ENCODE measurements around the gene DAB1.

DAB1 gene

DNA sequence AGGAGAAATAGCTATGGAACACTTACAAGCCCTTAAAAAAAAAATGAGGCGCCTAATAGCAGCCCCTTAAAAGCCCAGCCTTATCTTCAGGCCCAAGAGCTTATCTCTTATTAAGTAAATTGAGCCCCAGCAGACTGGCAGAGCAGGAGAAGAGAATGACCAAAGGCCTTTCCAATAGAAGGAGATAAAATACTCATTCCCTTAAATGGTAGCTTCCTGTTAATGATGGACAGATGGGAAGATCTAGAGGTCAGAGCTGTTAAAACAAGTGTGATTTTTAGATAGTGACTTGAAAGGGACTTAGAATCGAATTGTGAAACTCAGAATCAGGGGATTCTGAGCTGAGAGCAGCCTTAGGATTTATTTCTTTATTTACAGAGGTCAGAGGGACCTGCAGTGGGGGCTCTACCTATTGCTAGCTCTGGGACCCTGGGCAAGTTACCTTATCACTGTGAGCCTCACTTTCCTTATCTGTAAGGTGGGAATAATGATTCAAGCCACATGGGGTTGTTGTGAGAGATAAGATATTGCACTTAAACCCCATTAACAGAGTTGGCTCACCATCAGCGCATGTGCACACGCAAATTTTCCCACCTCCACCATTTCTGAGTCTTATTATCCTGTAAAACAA is 356.8 kb downstream of the DAB1 start:
- no peak for DNase-seq

DNA sequence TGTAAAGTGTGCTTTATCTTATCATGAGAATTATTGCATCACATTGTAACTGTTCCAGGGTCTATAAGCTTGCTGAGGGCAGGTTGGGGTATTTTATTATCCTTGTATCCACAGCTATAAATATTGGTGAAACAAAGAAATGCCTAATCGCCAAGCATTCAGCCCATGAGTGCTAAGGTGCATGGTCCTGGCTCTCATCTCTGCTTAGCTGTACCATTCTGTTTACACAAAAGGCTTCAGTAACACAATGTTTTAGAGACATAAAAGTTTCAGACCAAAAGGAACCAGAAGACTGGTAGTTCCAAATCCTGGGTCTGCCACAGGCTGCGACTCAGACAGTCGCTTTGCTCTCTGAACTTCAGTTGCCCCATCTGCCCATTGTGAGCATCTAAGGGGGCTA is 358.4 kb downstream of the DAB1 start:
- DNase-seq, result no peak

DNA sequence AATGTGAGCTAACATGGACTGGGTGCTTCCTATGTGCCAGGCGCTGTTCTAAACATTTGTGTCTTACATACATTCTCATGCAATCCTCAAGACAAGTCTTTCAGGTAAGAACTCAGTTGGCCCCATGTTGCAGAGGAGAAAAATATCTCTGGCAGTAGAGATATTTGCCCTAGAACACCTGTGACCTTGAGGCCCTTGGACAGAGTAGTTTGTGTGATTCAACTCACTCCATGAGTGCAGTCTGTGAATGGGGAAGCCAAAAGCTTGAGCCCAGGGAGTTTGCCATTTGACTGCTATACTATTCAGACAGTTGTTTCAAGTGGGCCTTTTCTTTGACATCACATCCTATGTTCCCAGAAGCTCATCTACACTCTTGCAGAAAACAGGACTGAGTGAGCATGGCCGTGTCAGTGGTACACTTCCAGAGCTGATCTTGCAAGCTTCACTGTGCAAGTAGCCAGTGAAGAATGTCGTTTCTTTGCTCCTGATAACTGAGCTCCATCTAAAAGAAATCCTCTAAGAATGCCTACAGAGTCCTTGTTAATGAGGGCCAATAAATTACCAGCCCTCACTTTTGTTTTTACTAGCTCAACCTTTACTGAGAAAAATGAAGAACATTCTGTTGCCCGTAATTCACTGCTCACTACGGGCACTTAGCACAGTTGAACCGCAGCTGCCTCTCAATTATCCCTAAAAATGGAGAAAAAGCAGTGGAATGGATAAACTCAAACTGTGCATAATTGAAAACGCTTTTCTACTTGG is 359.3 kb downstream of the DAB1 start:
- DNase-seq, result no peak

DNA sequence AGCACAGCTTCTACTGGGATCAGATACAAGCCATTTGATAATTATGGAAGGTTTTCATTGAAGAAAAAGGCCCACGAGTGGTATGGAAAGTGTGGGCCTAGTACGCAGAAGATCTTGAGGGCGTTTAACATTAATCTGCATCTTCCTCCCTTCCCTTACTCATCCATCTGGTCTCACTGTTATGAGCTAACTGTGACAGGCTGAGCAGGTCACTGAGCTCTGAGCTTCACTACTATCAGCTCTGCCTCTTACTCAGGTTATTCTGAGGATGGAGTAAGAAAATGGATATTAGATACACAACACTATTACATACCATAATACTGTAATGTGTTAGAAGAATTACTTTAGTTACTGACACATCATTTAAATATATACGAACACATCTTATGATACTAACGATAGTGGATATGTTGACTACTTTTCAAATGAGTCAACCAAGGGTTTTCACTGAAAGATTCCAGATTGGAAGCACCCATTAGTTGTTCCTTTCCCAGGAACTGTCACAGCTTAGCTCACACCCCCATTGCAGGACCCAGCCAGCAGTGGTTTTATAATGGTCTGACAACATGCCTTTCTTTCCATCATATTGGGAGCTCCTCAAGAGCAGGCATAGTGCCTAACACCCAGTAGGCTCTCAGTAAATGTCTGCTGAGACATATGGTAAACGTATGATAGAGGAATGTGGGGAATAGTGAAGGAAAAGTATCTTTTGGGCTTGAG is 360.3 kb downstream of the DAB1 start:
- DNase-seq, result peak in 1 of 14 donors; percentile 14

DNA sequence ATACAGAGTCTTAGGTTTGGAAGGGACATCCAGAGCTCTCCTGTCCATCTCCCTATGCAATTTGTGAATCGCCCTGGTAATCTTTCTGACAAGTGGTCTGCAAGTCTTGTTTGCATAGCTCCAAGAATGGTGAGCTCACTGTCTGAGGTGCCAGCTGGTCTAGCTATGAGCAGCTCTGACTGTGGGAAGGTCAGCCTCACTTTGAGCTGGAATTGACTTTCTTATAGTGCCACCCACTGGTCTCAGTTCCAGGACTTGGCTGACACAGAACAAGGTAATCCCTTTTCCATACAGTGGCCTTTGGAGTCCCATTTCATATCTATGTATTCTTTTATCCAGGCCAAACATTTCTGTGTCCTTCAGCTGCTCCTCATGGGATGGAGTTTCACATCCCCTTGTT is 362.5 kb downstream of the DAB1 start:
- no peak for DNase-seq

DNA sequence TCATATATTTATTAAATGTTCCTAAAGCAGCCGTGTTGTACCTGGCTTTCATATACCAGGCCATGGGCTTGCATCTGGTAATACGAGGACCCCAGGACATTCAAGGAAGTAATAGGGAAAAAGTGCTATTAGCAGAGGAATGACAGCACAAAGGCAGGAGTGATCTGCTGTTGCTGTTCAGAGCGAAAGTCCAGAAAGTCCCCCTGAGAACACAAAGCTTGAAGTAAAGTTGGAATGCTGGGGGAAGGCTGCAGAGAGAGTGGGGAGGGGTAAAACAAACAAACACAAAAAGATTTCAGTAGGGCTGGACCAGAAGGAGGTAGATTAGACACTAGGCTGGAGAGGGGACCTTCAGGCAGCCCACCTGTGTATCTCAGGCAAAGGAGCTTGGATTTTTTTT is 363.4 kb downstream of the DAB1 start:
- DNase-seq, result no peak

DNA sequence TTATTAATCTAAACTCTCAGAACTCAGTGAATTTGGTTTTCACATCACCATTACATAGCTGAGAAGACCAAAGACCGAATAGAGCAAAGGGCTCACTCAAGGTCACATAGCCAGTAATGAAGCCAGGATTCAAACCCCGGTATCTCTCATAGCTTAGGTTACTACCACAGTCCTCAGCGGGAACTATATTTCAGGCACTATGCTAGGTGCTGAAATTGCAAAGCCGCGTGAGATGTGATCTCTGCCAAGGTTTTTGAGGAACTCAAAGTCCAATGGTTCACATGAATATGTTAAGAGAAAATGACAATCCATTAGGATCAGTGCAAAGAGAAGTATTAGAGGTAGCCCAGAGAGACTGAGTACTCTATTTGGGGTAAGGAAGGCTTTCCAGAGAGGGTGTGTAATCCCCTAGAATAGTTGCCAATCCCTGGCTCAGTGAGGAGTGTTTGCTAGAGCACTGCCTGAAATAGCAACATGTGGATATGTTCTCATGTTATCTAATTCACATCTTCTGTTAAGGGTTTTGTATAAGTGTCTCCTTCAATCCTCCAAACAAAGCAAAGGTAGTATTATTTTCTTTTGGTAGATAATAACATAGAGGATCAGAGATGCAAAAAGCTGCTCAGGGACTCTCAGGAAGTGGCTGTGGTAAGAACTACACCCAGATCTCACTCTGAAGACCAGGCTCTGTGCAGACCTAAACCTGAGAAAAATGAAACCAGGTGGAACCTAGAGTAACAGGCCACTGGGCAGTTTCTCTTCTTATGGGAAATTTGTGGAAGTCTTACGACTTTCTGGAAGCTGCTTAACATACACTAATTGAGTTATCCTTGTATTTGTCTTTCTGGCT is 365.0 kb downstream of the DAB1 start:
- no peak for DNase-seq

DNA sequence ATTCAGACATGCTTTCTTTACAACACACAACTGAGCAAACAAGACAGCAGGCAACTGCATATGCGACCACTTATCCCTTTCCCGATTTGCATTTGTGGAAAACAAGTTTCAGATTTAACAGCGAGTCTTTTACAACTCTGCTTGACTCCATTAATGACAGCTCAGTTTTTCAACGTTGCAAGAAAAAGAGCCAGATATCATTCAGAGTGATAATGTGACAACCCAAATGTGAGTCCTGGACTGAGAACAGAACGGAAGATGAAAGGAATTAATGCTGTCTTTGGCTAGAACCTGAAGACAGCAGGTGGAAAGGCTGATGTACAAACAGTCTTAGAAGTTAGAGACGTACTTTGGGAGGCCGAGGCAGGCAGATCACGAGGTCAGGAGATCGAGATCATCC is 375.0 kb downstream of the DAB1 start:
- DNase-seq, result no peak

DNA sequence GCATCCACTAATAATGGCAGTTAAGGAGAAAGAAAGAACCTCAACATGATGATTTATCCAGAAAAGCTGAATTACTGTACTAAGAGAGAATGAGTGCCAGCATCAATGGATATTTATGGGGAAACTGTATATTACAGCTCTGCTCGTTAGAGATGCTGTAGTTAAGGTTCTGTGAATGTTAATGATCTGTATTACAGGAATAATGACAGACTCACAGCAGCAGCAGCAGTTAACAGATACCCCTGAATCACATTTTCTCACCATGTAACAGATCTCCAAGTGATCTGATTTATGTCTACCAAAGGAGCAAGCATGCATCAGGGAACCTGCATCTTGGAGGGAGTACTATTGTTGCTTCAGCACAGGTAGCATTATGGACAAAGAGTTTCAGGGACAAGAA is 377.4 kb downstream of the DAB1 start:
- no peak for DNase-seq

DNA sequence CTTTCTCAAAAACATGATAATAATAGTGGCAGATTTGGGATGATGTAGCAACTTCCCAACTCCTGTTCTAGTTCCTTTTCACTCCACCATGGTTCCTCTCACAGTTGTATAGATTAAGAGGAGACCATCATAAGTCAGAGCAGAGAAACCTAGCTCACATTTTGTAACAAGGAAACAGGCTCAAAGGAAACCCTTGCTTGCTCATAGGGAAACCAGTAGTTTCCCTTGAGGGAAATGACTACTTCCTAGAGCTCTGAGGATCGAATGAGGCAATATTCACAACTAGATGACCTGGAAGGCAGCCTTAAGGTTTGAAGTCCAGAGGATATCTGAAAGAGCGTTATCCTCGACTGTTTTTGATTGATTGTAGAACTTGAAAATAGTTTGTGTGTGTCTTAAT is 382.0 kb downstream of the DAB1 start:
- no peak for DNase-seq

DNA sequence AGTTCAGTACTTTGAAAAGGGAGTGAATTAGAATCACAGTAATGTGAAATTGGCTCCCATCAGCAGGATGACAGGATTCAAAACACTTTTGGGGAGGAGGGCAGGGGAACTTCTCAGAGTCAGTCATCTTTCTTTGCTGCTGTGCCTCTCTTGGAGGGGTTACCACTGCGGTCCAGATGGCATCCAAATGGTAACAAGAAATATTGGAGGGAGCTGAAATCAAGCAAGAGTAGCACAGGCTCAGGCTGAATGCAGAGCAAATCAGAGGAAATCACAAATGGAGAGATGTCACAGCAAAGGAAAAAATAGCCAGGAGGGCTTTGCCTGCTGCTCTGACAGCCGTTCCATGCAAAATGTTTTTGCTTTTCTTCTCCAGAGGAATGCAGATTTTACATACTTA is 383.0 kb downstream of the DAB1 start:
- peak in 1 of 14 donors; percentile 38 for DNase-seq

DNA sequence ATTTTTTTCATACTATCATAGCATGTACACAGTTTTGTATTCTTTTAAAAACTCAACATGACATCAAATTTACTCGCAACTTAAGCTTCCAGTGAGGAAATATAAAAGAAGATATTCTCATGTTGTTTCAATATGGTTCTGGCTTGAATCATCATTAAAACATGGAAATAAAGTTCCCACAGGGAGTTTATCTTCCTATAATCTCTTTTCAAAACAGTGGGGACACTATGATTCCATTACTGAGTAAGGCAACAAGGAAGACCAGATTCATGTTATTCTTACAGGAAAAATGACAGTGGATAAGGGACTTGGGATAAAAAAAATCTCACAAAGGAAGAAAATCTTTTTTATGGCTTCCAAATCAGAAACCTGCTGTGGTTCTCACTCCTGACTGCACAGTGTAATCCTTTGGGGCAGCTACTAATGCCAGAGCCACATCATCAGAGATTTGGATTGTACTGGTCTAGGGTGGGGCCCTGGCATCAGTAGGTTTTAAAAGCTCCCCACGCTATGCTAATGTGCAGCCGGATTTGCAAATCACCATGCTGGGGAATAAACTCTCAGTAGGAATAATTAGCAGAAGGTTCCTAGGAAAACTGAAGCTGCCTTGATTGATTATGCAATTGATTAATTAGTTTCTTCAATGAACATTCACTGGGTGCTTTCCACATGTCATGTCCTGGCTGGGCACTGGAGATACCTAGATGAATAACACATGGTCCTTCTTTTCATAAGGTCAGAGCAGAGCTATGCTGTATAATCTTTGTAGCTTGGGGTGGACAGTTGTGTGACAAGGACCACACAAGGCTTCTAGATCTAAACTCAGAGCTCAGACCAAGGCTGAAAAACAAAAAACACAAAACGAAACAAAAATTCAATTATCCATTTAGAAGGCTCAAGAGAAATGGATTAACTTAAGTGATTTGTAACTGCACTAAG is 386.9 kb downstream of the DAB1 start:
- no peak for DNase-seq

DNA sequence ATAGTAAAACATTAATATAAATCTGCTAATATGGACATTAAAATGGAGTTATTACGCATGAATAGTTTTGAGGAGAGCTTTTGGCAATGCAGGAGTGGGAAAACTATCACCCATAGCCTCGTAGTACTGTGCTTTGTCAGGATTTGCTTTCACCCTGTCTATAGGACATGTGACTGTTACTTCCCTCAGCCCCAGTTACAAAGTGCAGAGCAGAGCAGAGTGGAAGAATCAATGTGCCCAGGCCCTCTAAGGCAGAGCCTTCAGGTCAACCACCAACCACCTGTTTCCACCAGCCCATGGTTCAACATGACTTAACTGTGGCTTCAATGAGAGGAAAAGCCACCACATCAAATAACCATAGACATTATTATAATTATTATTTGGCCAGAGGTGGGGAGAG is 389.1 kb downstream of the DAB1 start:
- no peak for DNase-seq

DNA sequence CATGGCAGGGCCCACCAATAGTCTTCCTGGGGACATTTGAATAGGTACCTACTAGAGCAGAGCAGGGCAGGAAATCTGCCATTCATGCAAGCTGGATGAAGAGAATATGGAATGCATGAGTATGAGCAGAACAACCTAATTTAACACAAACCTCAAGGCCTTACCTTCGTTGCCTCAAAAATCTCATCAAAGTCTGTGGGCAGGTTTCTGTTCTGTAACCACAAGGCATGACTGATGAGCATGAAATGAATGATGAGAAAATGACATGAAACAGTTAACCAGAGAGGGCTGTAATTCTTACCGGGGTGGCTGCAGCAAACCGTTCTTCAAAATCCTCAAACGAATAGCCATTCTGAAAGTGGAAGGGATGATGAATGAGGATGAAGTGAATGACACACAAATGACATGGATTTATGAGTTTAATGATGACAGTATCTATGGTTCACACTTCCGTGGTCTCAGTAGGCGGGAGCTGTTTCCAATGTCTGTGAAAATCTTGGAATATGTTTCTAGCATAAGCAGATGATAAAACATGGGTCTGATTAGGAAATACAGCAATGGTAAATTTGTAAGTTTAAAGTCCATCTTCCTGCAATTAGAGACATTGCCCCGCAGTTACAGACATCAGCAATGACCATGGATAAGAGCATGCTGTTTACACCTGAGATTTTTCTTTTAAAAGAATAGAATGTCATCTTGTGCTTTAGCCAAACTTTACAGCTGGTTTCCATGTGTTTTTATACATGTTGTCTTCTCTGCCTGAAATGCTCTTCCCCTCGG is 390.4 kb downstream of the DAB1 start:
- DNase-seq, result no peak

DNA sequence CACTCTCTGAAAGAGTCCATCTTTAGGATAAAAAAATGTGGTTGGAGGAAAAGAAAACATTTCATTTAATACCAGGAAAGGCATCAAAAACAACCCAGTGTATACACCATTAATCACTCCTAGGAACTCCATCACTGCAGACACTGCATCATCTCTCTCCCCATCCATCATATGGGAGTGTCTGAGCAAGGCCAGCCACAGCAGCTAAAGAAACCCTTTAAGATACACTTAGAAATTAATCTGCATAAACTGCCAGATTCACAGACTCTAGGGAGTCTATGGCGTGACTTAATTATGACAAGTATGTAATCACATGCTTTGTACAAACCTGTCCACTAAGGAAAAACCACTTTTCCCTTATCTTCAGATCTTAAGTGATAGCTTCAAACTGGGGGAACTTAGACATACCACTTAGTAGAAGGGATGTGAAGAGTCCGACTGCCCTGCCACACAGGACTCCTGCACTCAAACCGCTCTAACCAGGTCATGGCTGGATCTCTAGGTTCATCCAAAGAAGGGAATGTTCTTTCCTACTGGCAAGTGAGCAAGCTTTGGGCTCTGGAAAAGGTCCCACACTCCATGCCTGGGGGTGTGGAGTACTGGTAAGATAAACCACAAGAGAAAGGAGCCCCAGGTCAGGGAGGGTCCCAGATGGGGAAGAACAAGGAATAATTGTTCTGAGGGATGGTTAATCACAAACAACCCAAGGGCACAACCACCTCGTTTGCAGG is 397.1 kb downstream of the DAB1 start:
- DNase-seq, result no peak

DNA sequence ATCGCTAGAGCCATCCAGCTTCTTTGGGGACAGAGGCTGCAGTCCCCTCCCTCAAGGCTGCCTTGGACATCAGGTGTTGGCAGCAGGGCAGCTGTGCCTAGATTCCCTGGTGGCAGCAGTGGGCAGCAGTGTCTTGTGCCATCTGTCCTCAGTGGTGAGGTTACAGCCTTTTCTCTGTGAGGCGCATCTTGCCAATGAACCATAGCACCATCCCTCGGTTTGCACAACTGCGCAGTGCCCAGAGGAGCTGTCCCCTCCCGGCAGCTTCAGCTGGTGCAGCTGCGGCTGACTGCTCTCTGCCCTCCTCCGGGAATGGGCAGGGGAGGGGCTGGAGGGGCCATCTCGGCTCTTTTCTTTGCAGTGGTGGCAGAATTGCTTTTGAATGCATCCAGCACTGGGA is 399.0 kb downstream of the DAB1 start:
- DNase-seq, result peak in 12 of 14 donors; percentile 1 to 80 (median 25)

DNA sequence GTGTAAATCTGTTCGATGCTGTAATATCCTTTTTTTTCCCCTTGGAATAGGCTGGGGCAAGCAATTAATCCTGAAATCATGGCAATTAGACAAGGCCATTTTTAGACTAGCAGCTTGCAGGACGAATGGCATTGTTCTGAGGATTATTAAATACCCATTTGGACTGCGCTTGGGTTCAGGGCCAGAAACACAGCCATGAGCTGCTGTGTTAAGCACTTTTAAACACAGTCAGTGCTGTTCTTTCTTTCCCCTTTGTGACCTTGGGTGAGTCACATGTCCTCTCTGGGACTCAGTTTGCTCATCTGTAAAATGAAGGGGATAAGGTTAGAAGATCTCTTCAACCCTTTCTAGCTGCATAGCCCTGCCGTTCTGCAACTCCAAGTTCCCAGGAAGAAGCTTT is 399.4 kb downstream of the DAB1 start:
- DNase-seq, result no peak

DNA sequence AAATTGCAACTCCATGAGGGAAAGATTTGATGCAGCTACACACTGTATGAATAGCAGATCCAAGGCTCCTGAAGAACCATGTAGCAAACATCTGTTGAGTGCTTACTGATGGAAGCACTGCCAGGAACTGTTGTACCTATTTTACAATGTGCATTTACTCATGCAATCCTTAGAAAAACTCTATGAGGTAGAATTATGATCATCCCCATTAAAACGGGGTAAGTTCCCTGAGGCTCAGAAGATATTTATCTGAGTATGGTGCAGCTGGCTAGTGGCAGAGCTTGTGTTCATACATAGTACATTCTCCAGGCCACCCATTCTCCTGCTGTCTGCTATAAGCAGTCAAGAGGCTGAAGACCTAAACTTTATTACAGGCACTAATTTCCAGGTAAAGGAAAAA is 403.6 kb downstream of the DAB1 start:
- DNase-seq, result no peak

DNA sequence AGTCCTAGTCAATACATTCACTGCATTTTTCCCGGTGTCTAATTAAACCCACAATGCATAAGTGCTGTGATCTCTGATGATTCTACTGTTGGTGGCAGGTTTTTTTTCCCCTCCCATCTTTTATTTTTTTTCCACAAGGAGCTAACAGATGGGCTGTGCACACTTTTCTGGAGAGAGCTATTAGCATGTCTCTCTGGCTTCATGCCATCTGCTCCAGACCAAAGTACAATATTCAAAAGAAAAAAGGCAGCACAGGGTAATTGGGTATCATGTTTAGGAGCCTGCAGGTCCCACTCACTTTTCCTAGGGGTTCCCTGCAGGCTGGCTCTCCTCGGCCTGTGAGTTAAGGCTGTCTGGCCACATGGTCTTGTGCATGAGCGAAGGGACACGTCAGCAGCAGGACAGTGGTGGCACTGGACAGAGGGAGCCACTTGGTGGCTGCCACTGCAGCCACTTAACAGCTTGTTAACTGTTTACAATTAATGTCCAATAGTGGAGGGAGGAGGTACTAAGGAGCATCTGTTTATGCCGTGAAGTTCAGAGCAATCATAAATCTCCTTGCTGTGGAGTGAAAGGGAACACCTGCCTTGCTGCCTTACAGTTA is 404.5 kb downstream of the DAB1 start:
- DNase-seq, result peak in 1 of 14 donors; percentile 55

DNA sequence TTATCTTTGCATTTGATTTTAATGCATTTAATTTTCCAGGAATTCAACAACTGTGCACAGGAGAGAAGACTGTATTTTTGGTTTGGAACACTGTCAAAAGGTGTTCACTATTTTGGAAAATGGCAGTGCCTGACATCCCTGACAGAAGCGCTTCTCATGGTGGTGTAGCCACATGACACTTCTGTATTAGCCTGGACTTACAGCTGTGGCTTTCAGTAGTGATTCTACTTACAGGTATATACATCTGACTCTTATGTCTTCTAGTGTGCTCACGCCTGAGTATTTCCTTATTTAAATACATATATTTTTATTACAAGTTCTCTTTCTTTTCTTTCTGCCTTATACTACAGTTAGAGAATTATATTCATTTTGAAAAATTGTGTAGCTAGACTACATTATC is 405.7 kb downstream of the DAB1 start:
- DNase-seq, result no peak
